ENCODE measurements around the gene NOL4L. TPM values are rescaled to one million over a fixed set of nuclear protein-coding genes. Genes with fewer than 3 reads are reported as not detected.

Gene NOL4L
- polyA plus RNA-seq, 2 of the 4 experiments (the other 2 are of a cell fraction) = 9.5 to 11.8 TPM

DNA sequence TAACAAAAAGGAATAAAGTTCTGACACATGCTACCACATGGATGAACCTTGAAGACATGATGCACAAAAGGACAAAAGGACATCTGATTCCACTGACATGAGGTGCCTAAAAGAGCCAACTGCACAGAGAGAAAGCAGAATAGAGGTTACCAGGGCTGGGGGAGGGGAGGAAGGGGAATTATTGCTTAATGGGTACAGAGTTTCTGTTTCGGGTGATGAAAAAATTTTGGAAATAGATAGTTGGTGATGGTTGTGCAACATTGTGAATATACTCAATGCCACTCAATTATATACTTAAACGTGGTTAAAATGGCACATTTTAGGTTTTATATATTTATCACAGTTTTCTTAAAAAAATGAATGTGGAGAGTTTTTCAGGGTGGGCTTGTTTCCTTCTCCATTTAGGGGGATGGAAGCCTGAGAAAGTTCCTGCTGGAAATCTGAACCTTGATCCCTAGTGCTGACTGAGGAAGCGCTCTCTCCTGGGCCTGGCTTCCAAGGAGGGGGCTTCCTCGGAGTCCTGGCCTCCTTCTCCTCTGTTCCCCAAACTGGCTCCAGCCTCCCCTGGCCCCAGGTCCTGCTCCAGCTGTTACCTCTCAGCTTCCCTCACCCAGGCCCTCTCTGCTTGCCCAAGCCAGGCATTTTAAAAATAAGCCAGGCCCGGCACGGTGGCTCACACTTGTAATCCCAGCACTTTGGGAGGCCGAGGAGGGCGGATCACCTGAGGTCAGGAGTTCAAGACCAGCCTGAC lies 79.2 kb downstream of the NOL4L start (continued):
- TF ChIP-seq USF2 (IDR thresholded peaks at IDR 0.05) = no peak
- TF ChIP-seq GATA3 (IDR thresholded peaks at IDR 0.05; ENCODE audit: borderline replicate concordance) = no peak
- no peak for TF ChIP-seq POLR2A (IDR thresholded peaks at IDR 0.05; ENCODE audit: low read length)

DNA sequence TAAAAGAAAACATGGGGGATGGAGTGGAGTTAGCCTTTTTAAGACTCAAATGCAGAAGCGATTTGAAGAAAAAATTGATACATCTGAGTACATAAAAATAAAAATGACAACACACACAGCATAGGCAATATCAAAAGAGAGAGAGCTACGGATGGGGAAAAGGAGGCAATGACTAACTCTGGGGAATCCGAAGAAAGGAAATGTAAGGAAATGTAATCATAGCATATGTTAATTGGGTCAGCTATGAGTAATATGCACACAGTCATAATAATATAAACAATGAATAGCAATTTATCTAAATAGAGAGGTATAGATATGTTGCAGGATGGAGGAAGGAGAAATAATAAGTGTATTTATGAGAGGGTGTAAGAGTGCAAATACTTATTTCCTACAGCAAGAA lies 83.4 kb downstream of the NOL4L start:
- ChIA-PET CTCF (interaction anchor here (0.9 to 4.7 kb wide), 2 partner anchors 20 to 22 kb away, joined by 3 to 13 read pairs; no protein-coding TSS in a partner anchor), POLR2A (no interaction called here)

GRCh38 chr20:32497589-32498224 lies 87.4 kb downstream of the NOL4L start:
- DNase-seq (ENCODE audit: low read depth in 1 of 2, low spot score in 1 of 2) (no peak), ATAC-seq (no peak), FAIRE-seq (no peak)
- Histone ChIP-seq H3K4me1 (no peaks in the 10 kb centered on the region), H3K4me3 (no peak overlapping the region), H3K9me3 (no peaks in the 10 kb centered on the region), H3K4me2 (no peak overlapping the region), H3K27ac (no peak overlapping the region)
- ChIA-PET POLR2A (interaction anchor here (1.1 kb wide), 1 partner anchor 14 kb away, joined by 5 read pairs; no protein-coding TSS in a partner anchor), CTCF (interaction anchor here (0.6 to 2.7 kb wide), 7 partner anchors 11 to 281 kb away, joined by 3 to 14 read pairs (median 4); no protein-coding TSS in a partner anchor)
- TF ChIP-seq KDM5A (IDR thresholded peaks at IDR 0.05) = no peak
- TF ChIP-seq RAD21 (conservative IDR thresholded peaks at IDR 0.05 in 1 of 2, IDR thresholded peaks at IDR 0.05 in 1 of 2) = no peak
- TF ChIP-seq HOXB5 (CRISPR knock-in tag; IDR thresholded peaks at IDR 0.05) = no peak
- TF ChIP-seq, protein P1, sequence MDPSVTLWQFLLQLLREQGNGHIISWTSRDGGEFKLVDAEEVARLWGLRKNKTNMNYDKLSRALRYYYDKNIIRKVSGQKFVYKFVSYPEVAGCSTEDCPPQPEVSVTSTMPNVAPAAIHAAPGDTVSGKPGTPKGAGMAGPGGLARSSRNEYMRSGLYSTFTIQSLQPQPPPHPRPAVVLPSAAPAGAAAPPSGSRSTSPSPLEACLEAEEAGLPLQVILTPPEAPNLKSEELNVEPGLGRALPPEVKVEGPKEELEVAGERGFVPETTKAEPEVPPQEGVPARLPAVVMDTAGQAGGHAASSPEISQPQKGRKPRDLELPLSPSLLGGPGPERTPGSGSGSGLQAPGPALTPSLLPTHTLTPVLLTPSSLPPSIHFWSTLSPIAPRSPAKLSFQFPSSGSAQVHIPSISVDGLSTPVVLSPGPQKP (IDR thresholded peaks at IDR 0.05; ENCODE audit: low read depth, low read length) = no peak
- no peak for TF ChIP-seq HES2 (IDR thresholded peaks at IDR 0.05)
- TF ChIP-seq ZFP36 (IDR thresholded peaks at IDR 0.05; ENCODE audit: borderline replicate concordance, partially characterized antibody) = no peak
- no peak for TF ChIP-seq EHF (CRISPR knock-in tag; IDR thresholded peaks at IDR 0.05)
- TF ChIP-seq RARB (CRISPR knock-in tag; IDR thresholded peaks at IDR 0.05) = no peak
- WGBS (ENCODE audit: missing lambda C conversion rate) = 72% methylated on average over 13 of the region's 13 CpGs

More for the DNA sequence above, 83.4 kb downstream of the NOL4L start:
- ATAC-seq (no peak), DNase-seq (ENCODE audit: low read depth in 1 of 2, low spot score in 1 of 2) (no peak), FAIRE-seq (no peak)
- Histone ChIP-seq H3K4me2 (no peak overlapping the region), H3K27ac (no peak overlapping the region), H3K4me1 (no peaks in the 10 kb centered on the region), H3K9me3 (no peaks in the 10 kb centered on the region), H3K4me3 (no peak overlapping the region)
- TF ChIP-seq HOXB5 (CRISPR knock-in tag; IDR thresholded peaks at IDR 0.05) = no peak
- TF ChIP-seq RFX5 (IDR thresholded peaks at IDR 0.05) = no peak
- no peak for TF ChIP-seq HES2 (IDR thresholded peaks at IDR 0.05)
- no peak for TF ChIP-seq EP300 (IDR thresholded peaks at IDR 0.05)
- TF ChIP-seq HMGXB4 (CRISPR knock-in tag; IDR thresholded peaks at IDR 0.05; ENCODE audit: borderline replicate concordance) = no peak
- no peak for TF ChIP-seq RCOR1 (IDR thresholded peaks at IDR 0.05; ENCODE audit: low read depth, low read length)
- WGBS (ENCODE audit: missing lambda C conversion rate) = 56% methylated on average over 3 of the region's 3 CpGs
